ENCODE data around the gene MT1A.

Gene MT1A

GRCh38 chr16:56679078-56679730 lies 40.7 kb downstream of the MT1A start:
- no peak for DNase-seq (ENCODE audit: low read depth, low spot score)

DNA sequence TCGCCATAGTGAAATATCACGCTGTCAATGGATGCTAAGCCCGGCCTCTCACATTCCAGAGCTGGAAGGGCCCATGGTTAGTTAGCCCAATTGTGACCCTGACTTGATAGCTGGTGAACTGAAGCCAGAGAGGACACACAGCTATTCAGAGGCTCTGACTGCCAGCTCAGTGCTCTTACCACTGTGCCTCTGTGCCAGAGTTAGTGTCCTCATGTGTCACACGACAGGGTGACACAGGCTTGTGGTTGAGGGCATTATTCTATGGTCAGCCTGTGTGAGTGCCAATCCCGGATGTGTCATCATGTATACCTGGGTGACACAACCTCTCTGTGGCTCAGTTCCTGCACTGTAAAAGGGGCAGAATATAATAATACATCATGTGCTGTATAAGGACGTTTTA lies 41.4 kb downstream of the MT1A start:
- no peak for DNase-seq (ENCODE audit: low read depth, low spot score)

DNA sequence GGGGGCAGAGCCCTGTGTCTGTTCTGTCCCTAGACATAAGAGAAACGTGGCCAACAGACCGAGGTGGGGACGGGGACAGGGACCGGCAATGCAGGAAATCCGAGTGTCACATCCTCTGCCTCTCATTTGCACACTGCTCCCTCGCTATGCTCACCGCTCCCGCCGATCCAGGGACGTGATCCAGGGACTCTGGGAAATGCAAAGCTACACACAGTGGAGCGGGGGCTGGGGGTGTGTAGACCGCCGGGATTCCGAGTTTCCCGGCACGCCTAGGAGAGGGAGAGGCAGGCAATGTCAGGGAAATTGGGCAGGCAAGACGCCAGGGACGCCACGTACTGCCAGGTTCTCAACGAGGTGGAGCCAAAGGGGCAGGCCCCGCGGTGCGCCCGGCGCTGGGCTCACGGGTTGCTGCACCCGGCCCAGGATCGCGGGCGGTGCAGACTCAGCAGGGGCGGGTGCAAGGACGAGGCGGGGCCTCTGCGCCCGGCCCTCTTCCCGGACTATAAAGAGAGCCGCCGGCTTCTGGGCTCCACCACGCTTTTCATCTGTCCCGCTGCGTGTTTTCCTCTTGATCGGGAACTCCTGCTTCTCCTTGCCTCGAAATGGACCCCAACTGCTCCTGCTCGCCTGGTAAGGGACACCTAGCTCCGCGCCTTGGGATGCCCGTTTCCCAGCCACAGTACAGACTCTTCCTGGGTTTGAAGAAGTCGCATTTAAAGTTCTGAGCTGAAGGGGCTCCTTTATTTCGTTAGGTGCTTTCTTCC lies 43.7 kb downstream of the MT1A start, which contains the start of gene MT1X:
MT1X (plus strand) TSS at position 532 of the 764 bp plus-strand sequence; CDS start at position 603, 71 bp downstream.
- DNase-seq (ENCODE audit: low read depth, low spot score) = no peak

- no peak for DNase-seq (ENCODE audit: low read depth, low spot score)
Observed at GRCh38 chr16:56682703-56683397, 44.4 kb downstream of the MT1A start.

- no peak for DNase-seq (ENCODE audit: low read depth, low spot score)
Observed at GRCh38 chr16:56683424-56684172, 45.1 kb downstream of the MT1A start.

- DNase-seq (ENCODE audit: low read depth, low spot score) = no peak
Observed at GRCh38 chr16:56684256-56684925, 45.9 kb downstream of the MT1A start.

GRCh38 chr16:56684926-56685590 lies 46.6 kb downstream of the MT1A start:
- no peak for DNase-seq (ENCODE audit: low read depth, low spot score)

- DNase-seq (ENCODE audit: low read depth, low spot score) = no peak
Observed at GRCh38 chr16:56686758-56687157, 48.3 kb downstream of the MT1A start.

DNA sequence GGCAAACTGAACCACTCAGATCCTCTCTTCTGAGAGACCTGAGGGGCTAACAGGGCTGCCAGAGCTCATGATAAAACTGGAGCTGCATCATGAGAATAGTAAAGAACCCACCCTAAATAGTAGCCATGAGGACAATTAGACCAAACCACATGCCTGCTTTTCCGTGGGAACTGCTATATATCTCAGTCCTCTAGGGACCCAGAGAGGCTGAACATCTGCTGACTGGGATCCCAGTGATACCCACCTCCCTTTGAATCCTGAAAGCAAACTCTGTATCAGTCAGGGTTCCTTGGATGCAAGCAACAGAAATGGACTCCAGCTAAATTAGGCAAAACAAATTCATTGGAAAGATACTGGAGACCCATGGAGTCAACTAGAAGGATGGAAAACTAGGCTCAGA lies 50.3 kb downstream of the MT1A start:
- DNase-seq (ENCODE audit: low read depth, low spot score) = no peak

- DNase-seq (ENCODE audit: low read depth, low spot score) = no peak
Observed at GRCh38 chr16:56689171-56689570, 50.7 kb downstream of the MT1A start.
